LHCN-M2 (cell line): Measurements from ENCODE around the gene TCF25. TPM values are rescaled to one million over a fixed set of nuclear protein-coding genes. Genes with fewer than 3 reads are reported as not detected.

Source experiments
- DNase-seq: peaks from one replicate; pipeline ENCODE4 v3.0.0-alpha.2; 2012; ENCODE audit warnings: low read depth
- total RNA-seq: library from RNA; depleted of rRNA; stranded (reverse); fragments of >200 nt; gene quantifications from 2 replicates; pipeline ENCODE4 v1.2.3, GENCODE V29; 2014

The TCF25 gene
- total RNA-seq, 1 experiment from 2014 or later = 171 TPM

GRCh38 chr16:89844739-89845339, 28.6 kb upstream of the TCF25 start:
- no peak for DNase-seq

DNA sequence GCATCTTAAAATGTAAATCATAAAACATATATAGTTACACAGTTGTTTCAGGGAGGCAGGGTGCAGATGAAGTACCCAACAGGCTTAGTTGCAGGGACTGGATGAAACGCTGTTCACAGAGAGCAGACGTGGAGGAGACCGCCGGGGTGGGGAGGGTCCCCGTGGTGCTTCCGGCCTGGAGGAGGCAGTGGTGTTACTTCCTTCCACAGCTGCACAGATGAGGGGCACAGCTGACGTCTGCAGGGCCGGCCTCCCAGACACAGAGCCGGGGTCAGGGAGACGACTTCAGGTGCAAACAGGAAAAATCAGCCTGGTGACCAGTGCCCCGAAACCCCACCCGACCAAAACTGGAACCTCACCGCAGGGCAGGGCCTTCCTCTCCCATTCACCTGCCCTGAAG, 28.0 kb upstream of the TCF25 start:
- DNase-seq = no peak

- DNase-seq = no peak
Observed at GRCh38 chr16:89847051-89847939, 26.1 kb upstream of the TCF25 start.

DNA sequence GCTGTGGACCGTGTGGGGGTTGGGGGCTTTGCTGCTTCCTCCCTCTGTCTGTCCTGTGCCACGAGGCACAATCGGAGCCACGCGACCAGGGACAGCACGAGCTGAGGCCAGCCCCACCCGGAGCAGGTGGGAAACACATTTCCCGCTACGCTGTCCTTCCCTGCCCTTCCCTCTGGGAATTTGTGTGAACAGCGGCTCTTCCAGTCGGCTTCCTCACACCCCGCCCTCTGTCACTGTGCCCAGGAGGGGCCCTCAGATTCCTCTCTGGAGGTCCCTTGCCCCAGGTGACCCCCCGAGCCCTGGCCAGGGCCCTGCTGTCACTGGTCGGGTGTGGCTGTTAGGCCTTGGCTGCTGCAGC, 25.5 kb upstream of the TCF25 start:
- no peak for DNase-seq

GRCh38 chr16:89848974-89849373, 24.4 kb upstream of the TCF25 start:
- no peak for DNase-seq

DNA sequence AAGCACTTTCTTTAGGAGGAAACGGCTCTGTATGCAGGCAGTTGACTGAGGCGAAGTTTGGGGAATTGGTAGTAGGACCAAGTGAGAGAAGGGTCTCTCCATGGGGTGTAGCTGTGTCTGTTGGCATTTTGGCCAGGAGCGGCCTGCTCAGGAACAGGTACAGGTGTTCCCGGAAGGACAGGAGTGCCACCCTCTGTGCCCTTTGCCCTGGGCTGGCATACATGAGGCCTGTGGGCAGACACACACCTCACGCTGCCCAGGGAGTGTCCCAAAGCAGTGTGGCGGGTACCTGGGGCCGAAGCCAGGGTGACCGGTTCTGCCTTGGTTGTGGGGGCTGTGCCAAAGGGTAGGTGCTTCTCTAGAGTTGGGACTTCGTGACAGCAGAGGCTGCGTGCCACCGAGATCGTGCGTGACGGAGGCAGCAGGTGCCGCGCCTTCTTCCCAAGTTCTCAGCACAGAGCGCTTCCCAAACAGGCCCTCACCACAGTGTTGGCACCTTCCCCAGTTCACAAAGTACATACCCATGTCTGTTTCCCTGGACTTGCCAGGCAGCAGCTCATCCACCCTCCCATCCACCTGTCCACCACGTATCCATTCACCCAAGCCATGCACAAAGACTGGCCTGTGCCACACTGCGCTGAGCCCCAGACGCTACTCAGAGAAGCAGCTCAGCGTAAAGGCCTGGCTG, 19.9 kb upstream of the TCF25 start:
- no peak for DNase-seq

GRCh38 chr16:89855301-89855945, 18.0 kb upstream of the TCF25 start:
- DNase-seq = no peak

DNA sequence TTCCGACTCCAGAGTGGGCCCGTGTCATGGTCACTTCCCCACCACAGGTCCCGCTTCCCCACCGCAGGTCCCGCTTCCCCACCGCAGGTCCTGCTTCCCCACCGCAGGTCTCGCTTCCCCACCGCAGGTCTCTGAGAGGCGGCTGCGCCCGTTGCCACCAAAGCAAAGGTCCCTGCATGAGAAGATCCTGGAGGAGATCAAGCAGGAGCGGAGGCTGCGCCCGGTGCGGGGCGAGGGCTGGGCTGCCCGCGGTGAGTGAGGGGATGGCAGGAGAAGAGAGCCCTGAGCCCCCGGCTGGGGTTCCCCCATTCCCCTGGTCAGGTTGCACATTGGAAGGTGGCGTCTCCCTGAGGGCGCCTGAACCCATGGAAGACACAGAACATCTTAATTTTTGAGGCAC, 17.4 kb upstream of the TCF25 start:
- DNase-seq = no peak

DNA sequence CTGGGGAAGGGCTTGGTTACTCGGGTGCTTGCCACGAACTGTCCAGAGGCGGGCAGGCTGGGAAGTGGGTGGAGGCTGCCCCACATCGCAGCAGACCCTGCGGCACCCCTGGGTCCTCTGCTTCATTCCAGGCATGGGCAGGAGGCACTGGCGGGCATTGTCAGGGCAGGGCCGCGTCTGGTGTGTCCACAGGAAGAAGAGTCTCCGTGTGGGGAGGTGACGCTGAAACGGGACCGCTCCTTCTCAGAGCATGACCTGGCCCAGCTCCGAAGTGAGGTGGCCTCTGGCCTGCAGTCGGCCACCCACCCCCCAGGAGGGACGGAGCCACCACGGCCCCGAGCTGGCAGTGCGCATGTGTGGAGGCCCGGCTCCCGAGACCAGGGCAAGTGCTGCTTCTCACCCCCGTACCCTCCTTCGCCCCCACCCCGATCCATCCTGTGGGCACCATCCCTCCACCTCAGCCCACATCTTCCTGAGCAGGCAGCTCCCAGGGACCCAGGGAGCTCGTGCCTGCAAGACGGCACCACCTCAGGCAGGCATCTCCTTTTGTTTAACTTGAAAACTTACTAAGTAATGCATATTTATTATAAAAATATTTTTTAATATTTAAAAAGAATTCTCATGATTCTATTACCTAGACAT, 14.3 kb upstream of the TCF25 start:
- no peak for DNase-seq

DNA sequence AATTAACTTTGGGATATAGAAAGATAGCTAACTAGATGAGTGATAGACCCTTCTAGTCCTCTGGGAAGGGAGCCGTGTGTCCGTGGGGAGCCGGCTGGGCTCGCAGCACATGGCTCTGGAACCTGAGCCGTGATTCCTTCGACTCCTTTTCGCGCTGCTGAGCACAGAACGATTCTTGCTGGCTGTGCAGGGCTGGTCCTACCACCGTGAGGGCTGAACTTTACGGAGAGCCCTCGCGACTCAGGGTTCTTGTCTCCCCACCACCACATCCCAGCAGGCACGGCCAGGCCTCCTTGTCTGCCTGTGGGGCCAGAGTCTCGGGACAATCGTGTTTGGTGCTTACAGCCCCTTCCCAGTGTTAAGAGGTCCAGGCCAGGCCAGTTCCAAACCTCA, 13.8 kb upstream of the TCF25 start:
- DNase-seq = no peak

DNA sequence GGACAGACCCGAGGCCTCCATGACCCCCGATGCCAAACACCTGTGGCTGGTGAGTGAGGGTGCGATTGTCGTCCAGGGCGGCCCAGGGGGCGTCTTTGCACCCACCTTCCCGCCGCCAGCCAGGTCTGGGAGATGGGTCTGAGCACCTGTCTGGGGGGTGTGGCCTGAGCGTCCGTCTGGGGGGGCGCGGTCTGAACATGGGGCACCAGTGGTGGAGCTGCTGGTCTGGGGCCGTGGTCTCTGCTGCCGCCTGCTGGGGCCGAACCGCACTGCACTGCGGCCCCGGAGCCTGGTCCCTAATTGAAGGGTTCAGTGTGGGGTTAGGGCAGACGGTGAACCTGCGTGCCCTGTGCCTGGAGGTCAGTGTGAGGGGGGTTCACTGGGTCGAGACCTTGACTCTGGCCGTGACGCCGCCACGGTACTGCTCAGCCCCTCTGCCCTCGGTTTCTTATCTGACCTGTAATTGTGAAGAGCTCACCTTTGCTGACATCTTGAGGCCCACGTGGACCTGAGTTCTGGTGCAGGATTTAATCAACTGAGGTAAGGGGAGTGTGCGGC, 12.6 kb upstream of the TCF25 start:
- peak; percentile 36 for DNase-seq

DNA sequence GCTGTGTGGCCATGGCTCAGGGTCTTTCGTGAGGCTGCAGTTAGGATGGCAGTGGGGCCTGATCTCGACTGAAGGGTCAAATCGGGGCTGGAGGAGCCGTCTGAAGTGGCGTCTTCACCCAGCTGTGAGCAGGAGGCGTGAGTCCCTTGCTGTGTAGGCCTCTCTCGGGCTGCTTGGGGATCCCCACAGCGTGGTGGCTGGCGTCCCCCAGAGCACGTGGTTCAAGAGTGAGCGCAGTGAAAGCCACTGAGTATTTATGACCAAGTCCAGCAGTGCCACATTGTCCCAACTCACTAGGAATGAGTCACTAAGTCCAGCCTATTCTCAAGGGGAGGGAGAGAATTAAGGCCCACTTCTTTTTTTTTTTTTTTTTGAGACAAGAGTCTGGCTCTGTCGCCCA, 11.7 kb upstream of the TCF25 start:
- no peak for DNase-seq

DNA sequence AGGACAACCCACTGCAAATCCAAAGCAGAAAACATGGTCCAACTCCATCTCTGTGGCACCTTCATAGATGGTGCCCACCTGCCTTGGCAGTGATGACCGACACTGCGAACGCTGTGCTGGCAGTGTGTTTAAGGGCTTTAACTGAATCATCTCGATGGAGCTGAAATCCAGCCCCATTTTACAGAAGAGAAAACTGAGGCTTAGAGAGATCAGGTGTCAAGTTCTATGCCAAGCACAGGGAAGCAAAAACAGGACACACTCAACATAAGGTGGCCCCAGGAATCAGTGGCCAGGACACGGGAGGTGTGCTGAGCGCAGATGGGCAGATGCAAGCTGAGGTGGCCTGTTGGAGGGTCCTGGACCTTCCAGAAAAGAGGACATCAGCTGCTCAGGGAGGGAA, 10.7 kb upstream of the TCF25 start:
- no peak for DNase-seq

- DNase-seq = peak; percentile 29
Observed at GRCh38 chr16:89863741-89864526, 9.5 kb upstream of the TCF25 start.

- peak; percentile 7 for DNase-seq
Observed at GRCh38 chr16:89864527-89864820, 8.9 kb upstream of the TCF25 start.

DNA sequence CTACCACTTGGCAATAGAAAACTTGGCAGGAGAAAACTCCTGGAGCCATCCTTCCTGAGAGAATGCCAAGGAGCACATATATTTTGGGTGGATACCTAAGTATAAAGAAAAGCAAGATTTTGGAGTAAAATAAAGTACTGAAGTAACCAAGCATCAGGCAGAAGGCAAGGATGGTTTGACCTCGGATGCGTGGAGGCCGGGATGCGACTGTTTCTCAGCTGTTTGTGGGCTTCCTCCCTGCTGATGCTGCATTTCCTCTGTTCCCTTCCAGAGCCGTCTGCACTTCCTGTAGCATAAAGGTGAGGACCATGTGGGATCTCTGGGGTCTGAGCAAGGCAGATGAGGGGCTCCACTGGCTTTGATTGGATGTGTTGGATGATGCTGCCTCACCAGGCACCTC, 5.5 kb upstream of the TCF25 start:
- DNase-seq = peak; percentile 17

DNA sequence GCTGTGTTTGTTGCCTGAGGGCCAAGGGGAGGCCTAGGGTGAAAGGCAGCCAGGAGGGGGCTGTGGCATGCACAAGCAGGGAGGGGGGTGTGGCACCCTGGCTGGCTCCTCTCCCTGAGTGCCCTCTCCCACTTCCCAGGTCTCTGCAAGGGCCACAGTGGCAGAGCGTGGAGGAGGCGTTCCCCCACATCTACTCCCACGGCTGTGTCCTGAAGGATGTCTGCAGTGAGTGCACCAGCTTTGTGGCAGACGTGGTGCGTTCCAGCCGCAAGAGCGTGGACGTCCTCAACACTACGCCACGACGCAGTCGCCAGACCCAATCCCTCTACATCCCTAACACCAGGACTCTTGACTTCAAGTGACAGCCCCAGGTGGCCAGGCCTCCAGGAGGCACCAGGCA, 3.5 kb upstream of the TCF25 start:
- DNase-seq = no peak

- DNase-seq = no peak
Observed at GRCh38 chr16:89870440-89870839, 3.0 kb upstream of the TCF25 start.

DNA sequence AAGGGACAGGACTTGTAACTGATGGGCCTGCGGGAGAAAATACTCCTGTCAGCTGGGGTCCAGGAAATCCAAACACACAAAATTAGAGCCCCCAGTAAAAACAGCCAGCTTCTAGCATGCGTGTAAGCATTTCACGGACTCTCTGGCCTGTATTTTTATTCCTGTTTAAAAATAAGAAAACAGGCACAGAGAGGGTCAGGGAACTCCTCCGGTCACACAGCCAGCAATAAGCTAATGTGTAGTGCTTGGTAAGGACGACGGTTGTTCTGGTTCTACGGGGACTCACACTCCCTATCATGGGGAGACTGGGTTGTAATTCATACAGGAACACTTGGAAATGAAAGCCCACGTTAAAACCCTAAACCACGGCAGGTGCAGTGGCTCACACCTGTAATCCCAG, 1.5 kb upstream of the TCF25 start:
- no peak for DNase-seq

- DNase-seq = peak; percentile 90
Observed at GRCh38 chr16:89873972-89874689, 739 bp downstream of the TCF25 start.
